HFFc6 (cell line): ENCODE data around the gene CDK13. TPM values are rescaled to one million over a fixed set of nuclear protein-coding genes. Genes with fewer than 3 reads are reported as not detected.
A peak's percentile ranks its signal among the peaks of the same experiment; 100 is the strongest.

Experiments used
- DNase-seq: peaks from one replicate; pipeline ENCODE4 v3.0.0-alpha.2; 2018
- H3K27ac Mint-ChIP-seq: 2 replicates; pipeline ENCODE4 v1.8.0; 2020; ENCODE audit warnings: mild to moderate bottlenecking, mixed read lengths
- H3K27me3 Mint-ChIP-seq: 2 replicates; pipeline ENCODE4 v1.8.0; 2021; ENCODE audit warnings: mild to moderate bottlenecking, moderate library complexity, mixed read lengths; ENCODE audit not compliant: insufficient read depth
- H3K36me3 Mint-ChIP-seq: 2 replicates; pipeline ENCODE4 v1.8.0; 2021; ENCODE audit warnings: low read depth, mixed read lengths
- H3K4me1 Mint-ChIP-seq: 2 replicates; pipeline ENCODE4 v1.8.0; 2020; ENCODE audit warnings: low read depth, mixed read lengths
- H3K4me3 Mint-ChIP-seq: 2 replicates; pipeline ENCODE4 v1.8.0; 2020; ENCODE audit warnings: mild to moderate bottlenecking, moderate library complexity, mixed read lengths
- H3K9me3 Mint-ChIP-seq: 2 replicates; pipeline ENCODE4 v1.8.0; 2020; ENCODE audit warnings: mild to moderate bottlenecking, mixed read lengths
- total RNA-seq, 6 experiments: library from RNA; stranded (reverse); fragmentation: NEBNext Ultra II Directional; extraction: Animal tissue kit (Norgen Biotek cat#: 25700); gene quantifications; 2 replicates in 1 of 6; 3 replicates in 5 of 6; pipeline ENCODE4 v1.2.3, GENCODE V29; 2021
- TF ChIP-seq, protein P1 (sequence below): fragments of 200-600 bp; sonication (generic); IDR thresholded peaks from 2 replicates; pipeline ENCODE4 v1.5.0; 2021; ENCODE audit warnings: antibody characterized with exemption, mild to moderate bottlenecking

CDK13 gene
- total RNA-seq, 6 experiments from 2014 or later = 28.8 to 31.7 (median 30.2) TPM

DNA sequence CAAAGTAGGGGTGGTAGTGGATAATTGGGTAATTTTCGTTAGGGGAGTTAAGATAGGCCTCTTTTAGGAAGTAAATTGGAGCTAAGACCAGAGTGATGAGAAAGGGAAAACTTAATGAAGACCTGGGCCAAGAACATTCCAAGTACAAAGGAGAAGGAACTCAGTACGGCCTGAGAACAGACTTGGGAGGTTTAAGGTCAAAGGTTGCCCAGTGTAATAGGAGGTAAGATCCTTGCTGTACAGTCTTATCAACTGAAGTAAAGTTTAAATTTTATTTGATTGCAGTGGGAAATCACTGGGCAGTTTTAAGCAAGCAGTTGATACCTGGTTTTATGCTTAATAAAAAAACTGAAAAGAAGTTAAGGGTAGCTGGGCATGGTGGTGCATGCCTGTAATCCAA lies 108.0 kb downstream of the CDK13 start:
- no peak for DNase-seq
- Mint-ChIP-seq H3K27me3 (no peaks in the 10 kb centered on the region), H3K4me1 (peaks cover 16% of the 10 kb centered on the region), H3K9me3 (no peaks in the 10 kb centered on the region), H3K4me3 (no peak overlapping the region), H3K27ac (no peak overlapping the region), H3K36me3 (peaks cover 7% of the 10 kb centered on the region)
- TF ChIP-seq, protein P1, sequence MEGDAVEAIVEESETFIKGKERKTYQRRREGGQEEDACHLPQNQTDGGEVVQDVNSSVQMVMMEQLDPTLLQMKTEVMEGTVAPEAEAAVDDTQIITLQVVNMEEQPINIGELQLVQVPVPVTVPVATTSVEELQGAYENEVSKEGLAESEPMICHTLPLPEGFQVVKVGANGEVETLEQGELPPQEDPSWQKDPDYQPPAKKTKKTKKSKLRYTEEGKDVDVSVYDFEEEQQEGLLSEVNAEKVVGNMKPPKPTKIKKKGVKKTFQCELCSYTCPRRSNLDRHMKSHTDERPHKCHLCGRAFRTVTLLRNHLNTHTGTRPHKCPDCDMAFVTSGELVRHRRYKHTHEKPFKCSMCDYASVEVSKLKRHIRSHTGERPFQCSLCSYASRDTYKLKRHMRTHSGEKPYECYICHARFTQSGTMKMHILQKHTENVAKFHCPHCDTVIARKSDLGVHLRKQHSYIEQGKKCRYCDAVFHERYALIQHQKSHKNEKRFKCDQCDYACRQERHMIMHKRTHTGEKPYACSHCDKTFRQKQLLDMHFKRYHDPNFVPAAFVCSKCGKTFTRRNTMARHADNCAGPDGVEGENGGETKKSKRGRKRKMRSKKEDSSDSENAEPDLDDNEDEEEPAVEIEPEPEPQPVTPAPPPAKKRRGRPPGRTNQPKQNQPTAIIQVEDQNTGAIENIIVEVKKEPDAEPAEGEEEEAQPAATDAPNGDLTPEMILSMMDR = no peak

DNA sequence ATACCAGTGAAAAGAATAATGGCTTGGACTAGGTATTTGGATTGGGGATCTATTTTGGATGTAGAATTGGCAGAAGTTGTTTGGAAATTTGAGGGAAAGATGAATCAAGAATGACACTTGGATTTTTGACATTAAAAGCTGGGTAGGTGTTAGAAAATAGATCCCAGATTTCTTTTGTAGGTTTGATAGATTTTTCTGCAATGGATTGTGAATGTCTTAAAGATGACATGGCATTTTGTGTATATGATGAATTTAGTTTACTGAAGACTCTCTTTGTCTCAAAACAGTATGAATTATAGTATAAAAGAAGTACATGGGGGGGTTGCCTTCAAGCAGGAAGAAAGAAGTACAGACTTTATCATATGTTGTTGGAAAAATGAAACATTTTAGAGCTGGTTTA lies 108.6 kb downstream of the CDK13 start:
- peaks cover 16% of the 10 kb centered on the region for H3K4me1 Mint-ChIP-seq
- no peaks in the 10 kb centered on the region for H3K9me3 Mint-ChIP-seq
- DNase-seq = no peak
- H3K27ac Mint-ChIP-seq = peak overlapping the region; percentile 68
- peaks cover 10% of the 10 kb centered on the region for H3K36me3 Mint-ChIP-seq
- TF ChIP-seq, protein P1 = no peak
- no peaks in the 10 kb centered on the region for H3K27me3 Mint-ChIP-seq
- no peak overlapping the region for H3K4me3 Mint-ChIP-seq

DNA sequence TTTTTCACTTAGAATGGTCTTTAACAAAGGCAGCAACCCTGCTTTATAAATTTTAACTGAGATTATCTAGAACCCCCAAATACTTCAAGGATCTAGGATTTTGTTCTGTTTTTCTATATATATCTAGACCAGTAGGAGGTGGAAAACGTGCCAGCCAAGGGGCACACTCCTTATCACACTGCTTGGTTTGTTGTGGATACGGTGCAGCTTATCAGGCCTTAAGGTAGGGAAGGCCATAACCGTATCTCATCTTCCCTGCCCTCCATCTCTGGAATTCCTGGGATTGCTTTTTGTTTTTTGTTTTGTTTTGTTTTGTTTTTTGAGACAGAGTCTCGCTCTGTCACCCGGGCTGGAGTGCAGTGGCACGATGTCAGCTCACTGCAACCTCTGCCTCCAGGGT lies 109.0 kb downstream of the CDK13 start:
- Mint-ChIP-seq H3K36me3 (peaks cover 10% of the 10 kb centered on the region), H3K9me3 (no peaks in the 10 kb centered on the region), H3K4me3 (no peak overlapping the region), H3K27ac (peak overlapping the region; percentile 68), H3K4me1 (peaks cover 16% of the 10 kb centered on the region), H3K27me3 (no peaks in the 10 kb centered on the region)
- TF ChIP-seq, protein P1 = no peak
- no peak for DNase-seq

DNA sequence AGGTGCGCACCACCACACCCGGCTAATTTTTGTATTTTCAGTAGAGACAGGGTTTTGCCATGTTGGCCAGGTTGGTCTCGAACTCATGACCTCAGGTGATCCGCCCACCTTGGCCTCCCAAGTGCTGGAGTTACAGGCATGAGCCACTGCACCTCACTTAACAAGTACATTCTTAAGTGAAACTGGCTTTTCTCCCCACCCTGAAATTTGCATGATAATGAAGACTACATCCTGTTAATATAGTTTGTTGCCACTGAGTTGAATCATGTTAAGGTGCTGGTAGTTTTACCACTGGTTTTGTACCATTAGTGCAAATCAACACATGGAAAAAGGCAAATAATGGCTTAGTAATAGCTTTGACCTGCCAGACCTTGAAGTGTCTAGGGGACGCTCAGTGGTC lies 122.2 kb downstream of the CDK13 start:
- no peak for DNase-seq
- Mint-ChIP-seq H3K4me3 (no peak overlapping the region), H3K4me1 (no peaks in the 10 kb centered on the region), H3K27me3 (0 out of 2 replicates have a peak, but pooled peaks cover 3% of the 10 kb centered on the region), H3K9me3 (no peaks in the 10 kb centered on the region), H3K36me3 (no peaks in the 10 kb centered on the region), H3K27ac (no peak overlapping the region)
- TF ChIP-seq, protein P1 = no peak

DNA sequence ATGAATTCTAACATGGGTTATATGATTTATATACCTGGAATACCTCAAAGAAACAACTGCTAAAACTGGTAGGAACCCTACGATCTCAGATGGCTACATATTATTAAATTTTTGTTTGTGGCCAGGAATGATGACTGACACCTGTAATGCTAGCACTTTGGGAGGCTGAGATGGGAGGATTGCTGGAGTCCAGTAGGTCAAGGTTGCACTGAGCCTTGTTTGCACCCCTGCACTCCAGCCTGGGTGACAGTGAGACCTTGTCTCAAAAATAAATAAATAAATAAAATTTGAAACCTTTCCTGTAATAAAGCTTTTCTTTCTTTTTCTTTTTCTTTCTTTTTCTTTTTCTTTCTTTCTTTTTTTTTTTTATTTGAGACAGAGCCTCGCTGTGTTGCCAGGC lies 123.2 kb downstream of the CDK13 start:
- Mint-ChIP-seq H3K4me3 (no peak overlapping the region), H3K27ac (no peak overlapping the region), H3K27me3 (0 out of 2 replicates have a peak, but pooled peaks cover 3% of the 10 kb centered on the region), H3K4me1 (no peaks in the 10 kb centered on the region), H3K36me3 (no peaks in the 10 kb centered on the region), H3K9me3 (no peaks in the 10 kb centered on the region)
- TF ChIP-seq, protein P1 = no peak
- DNase-seq = no peak

DNA sequence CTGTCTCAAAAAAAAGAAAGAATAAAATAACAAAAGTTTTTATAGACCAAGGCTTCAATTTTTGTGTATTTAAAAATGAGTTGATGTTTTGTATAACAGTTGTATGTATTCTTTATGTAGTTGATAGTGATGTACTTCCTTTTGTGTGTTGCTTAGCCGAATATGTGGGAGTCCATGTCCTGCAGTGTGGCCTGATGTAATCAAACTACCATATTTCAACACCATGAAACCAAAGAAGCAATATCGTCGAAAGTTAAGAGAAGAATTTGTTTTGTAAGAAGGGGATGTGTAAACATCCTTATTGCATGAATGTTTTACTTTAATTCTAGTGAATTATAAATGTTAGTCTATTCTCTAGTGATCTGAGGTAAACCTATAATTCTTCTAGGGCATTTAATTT lies 127.8 kb downstream of the CDK13 start:
- H3K27ac Mint-ChIP-seq = no peak overlapping the region
- H3K4me1 Mint-ChIP-seq = no peaks in the 10 kb centered on the region
- TF ChIP-seq, protein P1 = no peak
- no peaks in the 10 kb centered on the region for H3K27me3 Mint-ChIP-seq
- no peak overlapping the region for H3K4me3 Mint-ChIP-seq
- peaks cover 4% of the 10 kb centered on the region; the same call in 1 of the 2 replicates for H3K36me3 Mint-ChIP-seq
- H3K9me3 Mint-ChIP-seq = no peaks in the 10 kb centered on the region
- DNase-seq = no peak
